Measurements from ENCODE around the gene CHL1. TPM values are rescaled to one million over a fixed set of nuclear protein-coding genes. Genes with fewer than 3 reads are reported as not detected.

The CHL1 gene
- total and polyA plus RNA-seq, 2 of the 8 experiments (the other 6 are each of a cell fraction or from before 2014, with no cell fraction given) = 0.05 to 0.99 TPM

GRCh38 chr3:294581-294980 is 98.0 kb downstream of the CHL1 start:
- H3K4me1 ChIP-seq (replicated peaks in 1 of 4; ENCODE audit: control insufficient read depth in 3 of 4, insufficient read depth in 4 of 4, low read length in 3 of 4) = no peaks in the 10 kb centered on the region
- no peaks in the 10 kb centered on the region for H3K27me3 ChIP-seq (replicated peaks in 1 of 4; ENCODE audit: control insufficient read depth in 3 of 4, extremely low read depth in 1 of 4, insufficient read depth in 3 of 4, low read length in 3 of 4)
- no peaks in the 10 kb centered on the region for H3K79me2 ChIP-seq (ENCODE audit: control insufficient read depth in 1 of 2, insufficient read depth in 2 of 2, low read length in 2 of 2)
- no peak overlapping the region for H3K14ac ChIP-seq (ENCODE audit: insufficient read length)
- H2BK12ac ChIP-seq (ENCODE audit: low read depth, low read length) = no peak overlapping the region
- no peaks in the 10 kb centered on the region for H3K79me1 ChIP-seq (ENCODE audit: low read depth, low read length)
- H3K4me2 ChIP-seq (ENCODE audit: insufficient read depth in 1 of 2, low read depth in 2 of 2, low read length in 2 of 2) = no peak overlapping the region
- CTCF ChIA-PET (ENCODE audit: partially characterized antibody) = interaction anchor here (0.5 to 0.7 kb wide), 2 partner anchors 13 to 270 kb away, joined by 3 read pairs; no protein-coding TSS in a partner anchor
- no peak overlapping the region for H3K27ac ChIP-seq (ENCODE audit: low read depth, low read length)
- POLR2A ChIA-PET (ENCODE audit: partially characterized antibody) = no interaction called here
- no peak for FAIRE-seq
- no peak overlapping the region for H3K4me3 ChIP-seq (ENCODE audit: extremely low read depth in 1 of 4, insufficient read depth in 2 of 4, low read depth in 3 of 4, low read length in 4 of 4)
- H3K23ac ChIP-seq (ENCODE audit: insufficient read length) = no peak overlapping the region
- WGBS, 2 experiments (ENCODE audit: extremely low coverage in 1 of 2, insufficient coverage in 1 of 2, insufficient read length in 1 of 2, insufficient replicate concordance in 2 of 2, low coverage in 1 of 2, low lambda C conversion rate in 2 of 2, missing lambda C conversion rate in 1 of 2) = 97% methylated on average over 2 of the region's 2 CpGs; no CpG with 5 or more reads in 1 of the 2 experiments
- H2BK5ac ChIP-seq (ENCODE audit: low read depth, low read length) = no peak overlapping the region
- H2AK5ac ChIP-seq (ENCODE audit: low read depth, low read length) = no peak overlapping the region
- no peak overlapping the region for H3K9ac ChIP-seq (replicated peaks in 1 of 4; ENCODE audit: extremely low read depth in 1 of 4, low read depth in 3 of 4, low read length in 3 of 4)
- H4K8ac ChIP-seq (ENCODE audit: extremely low read depth, insufficient read depth, low read length) = no peak overlapping the region
- H4K20me1 ChIP-seq (replicated peaks in 1 of 2; ENCODE audit: control insufficient read depth in 1 of 2, insufficient read depth in 2 of 2, low read length in 2 of 2) = no peaks in the 10 kb centered on the region
- no peak overlapping the region for H3K18ac ChIP-seq (ENCODE audit: extremely low read depth, low read length)
- H3K9me3 ChIP-seq (ENCODE audit: insufficient read depth in 2 of 2, low read depth in 1 of 2, low read length in 1 of 2) = no peaks in the 10 kb centered on the region
- H2BK15ac ChIP-seq (ENCODE audit: low read length) = no peak overlapping the region
- no peak for DNase-seq (ENCODE audit: low read depth in 1 of 2, low spot score in 2 of 2)
- no peaks in the 10 kb centered on the region for H3K23me2 ChIP-seq (ENCODE audit: low read depth, low read length)
- no peaks in the 10 kb centered on the region for H3K36me3 ChIP-seq (ENCODE audit: control insufficient read depth in 2 of 4, insufficient read depth in 4 of 4, low read length in 3 of 4)
- H2BK20ac ChIP-seq (ENCODE audit: low read length) = no peak overlapping the region
- H4K91ac ChIP-seq (replicated peaks; ENCODE audit: insufficient read length, low read length) = no peak overlapping the region
- no peak overlapping the region for H3K56ac ChIP-seq (replicated peaks; ENCODE audit: insufficient read length, low read depth, low read length)
- no peak overlapping the region for H2BK120ac ChIP-seq (replicated peaks; ENCODE audit: low read depth, low read length)
- H4K5ac ChIP-seq (ENCODE audit: insufficient read length, low read depth, low read length) = no peak overlapping the region
- H3K4ac ChIP-seq (replicated peaks; ENCODE audit: insufficient read length, low read depth, low read length) = no peak overlapping the region
- no peak overlapping the region for H2AFZ ChIP-seq (ENCODE audit: low read length)
- TF ChIP-seq RBBP5 (IDR thresholded peaks at IDR 0.05; ENCODE audit: borderline replicate concordance, low read depth, low read length) (no peak), E2F6 (IDR thresholded peaks at IDR 0.05) (no peak), USF2 (IDR thresholded peaks at IDR 0.05; ENCODE audit: low read length) (no peak), RXRA (IDR thresholded peaks at IDR 0.05; ENCODE audit: insufficient read depth, low read depth, low read length) (no peak), CTCF (IDR thresholded peaks at IDR 0.05; ENCODE audit: control extremely low read depth in 1 of 3, insufficient read depth in 1 of 3, low read depth in 1 of 3, low read length in 3 of 3) (no peak), MAFK (IDR thresholded peaks at IDR 0.05; ENCODE audit: low read depth, low read length) (no peak), KDM1A (IDR thresholded peaks at IDR 0.05; ENCODE audit: borderline replicate concordance, low read length) (no peak), KDM5A (IDR thresholded peaks at IDR 0.05; ENCODE audit: low read length) (no peak), HDAC2 (IDR thresholded peaks at IDR 0.05; ENCODE audit: borderline replicate concordance in 1 of 2, low read depth in 2 of 2, low read length in 2 of 2) (no peak)
